ENCODE measurements around the gene TIMP2. TPM values are rescaled to one million over a fixed set of nuclear protein-coding genes. Genes with fewer than 3 reads are reported as not detected.

TIMP2 gene
- total and polyA plus RNA-seq, 2 of the 8 experiments (the other 6 are each of a cell fraction or from before 2014, with no cell fraction given): 18.2 to 43.3 TPM

- no peak overlapping the region for H3K56ac ChIP-seq (replicated peaks; ENCODE audit: insufficient read length, low read depth, low read length)
- H2AK5ac ChIP-seq (ENCODE audit: low read depth, low read length): no peak overlapping the region
- H2BK12ac ChIP-seq (ENCODE audit: low read depth, low read length): no peak overlapping the region
- no peak overlapping the region for H3K4me2 ChIP-seq (ENCODE audit: insufficient read depth in 1 of 2, low read depth in 2 of 2, low read length in 2 of 2)
- 92% methylated on average over 6 of the region's 6 CpGs; no CpG with 5 or more reads in 1 of the 2 experiments for WGBS, 2 experiments (ENCODE audit: extremely low coverage in 1 of 2, insufficient coverage in 1 of 2, insufficient read length in 1 of 2, insufficient replicate concordance in 2 of 2, low coverage in 1 of 2, low lambda C conversion rate in 2 of 2, missing lambda C conversion rate in 1 of 2)
- H3K9ac ChIP-seq (replicated peaks in 1 of 4; ENCODE audit: extremely low read depth in 1 of 4, low read depth in 3 of 4, low read length in 3 of 4): no peak overlapping the region
- H2BK15ac ChIP-seq (ENCODE audit: low read length): no peak overlapping the region
- FAIRE-seq: no peak
- ChIA-PET CTCF (ENCODE audit: partially characterized antibody) (interaction anchor here (0.5 to 1.0 kb wide), 3 partner anchors 10 to 408 kb away, joined by 3 read pairs; no protein-coding TSS in a partner anchor), POLR2A (ENCODE audit: partially characterized antibody) (no interaction called here)
- H4K8ac ChIP-seq (ENCODE audit: extremely low read depth, insufficient read depth, low read length): no peak overlapping the region
- H4K20me1 ChIP-seq (replicated peaks in 1 of 2; ENCODE audit: control insufficient read depth in 1 of 2, insufficient read depth in 2 of 2, low read length in 2 of 2): peaks cover 3 to 16% of the 10 kb centered on the region in 2 experiments
- H3K36me3 ChIP-seq (ENCODE audit: control insufficient read depth in 2 of 4, insufficient read depth in 4 of 4, low read length in 3 of 4): peaks cover 28 to 76% (median 67%) of the 10 kb centered on the region in 4 experiments
- H3K4me1 ChIP-seq (replicated peaks in 1 of 4; ENCODE audit: control insufficient read depth in 3 of 4, insufficient read depth in 4 of 4, low read length in 3 of 4): no peaks in the 10 kb centered on the region
- no peak overlapping the region for H3K4me3 ChIP-seq (ENCODE audit: extremely low read depth in 1 of 4, insufficient read depth in 2 of 4, low read depth in 3 of 4, low read length in 4 of 4)
- H2BK120ac ChIP-seq (replicated peaks; ENCODE audit: low read depth, low read length): no peak overlapping the region
- no peak overlapping the region for H3K14ac ChIP-seq (ENCODE audit: insufficient read length)
- H3K23me2 ChIP-seq (ENCODE audit: low read depth, low read length): no peaks in the 10 kb centered on the region
- DNase-seq (ENCODE audit: low read depth in 1 of 2, low spot score in 2 of 2): no peak
- peaks cover 0 to 17% of the 10 kb centered on the region in 2 experiments; a peak in 2 of 4 replicates for H3K79me2 ChIP-seq (ENCODE audit: control insufficient read depth in 1 of 2, insufficient read depth in 2 of 2, low read length in 2 of 2)
- H3K4ac ChIP-seq (replicated peaks; ENCODE audit: insufficient read length, low read depth, low read length): no peak overlapping the region
- H3K27me3 ChIP-seq (replicated peaks in 1 of 4; ENCODE audit: control insufficient read depth in 3 of 4, extremely low read depth in 1 of 4, insufficient read depth in 3 of 4, low read length in 3 of 4): no peaks in the 10 kb centered on the region
- H3K79me1 ChIP-seq (ENCODE audit: low read depth, low read length): peaks cover 3% of the 10 kb centered on the region; the same call in 1 of the 2 replicates
- H4K91ac ChIP-seq (replicated peaks; ENCODE audit: insufficient read length, low read length): no peak overlapping the region
- TF ChIP-seq JUND (IDR thresholded peaks at IDR 0.05; ENCODE audit: low read length) (no peak), TCF12 (IDR thresholded peaks at IDR 0.05; ENCODE audit: low read depth, low read length) (no peak), YY1 (IDR thresholded peaks at IDR 0.05; ENCODE audit: low read depth, low read length) (no peak), POLR2AphosphoS5 (IDR thresholded peaks at IDR 0.05; ENCODE audit: low read depth, low read length) (no peak), CTCF (IDR thresholded peaks at IDR 0.05; ENCODE audit: control extremely low read depth in 1 of 3, insufficient read depth in 1 of 3, low read depth in 1 of 3, low read length in 3 of 3) (no peak), MAX (IDR thresholded peaks at IDR 0.05) (no peak), POLR2A (IDR thresholded peaks at IDR 0.05; ENCODE audit: control extremely low read depth in 1 of 2, low read depth in 2 of 2, low read length in 2 of 2) (no peak), NANOG (IDR thresholded peaks at IDR 0.05; ENCODE audit: insufficient read depth, low read depth, low read length, poor library complexity, severe bottlenecking) (no peak), RNF2 (IDR thresholded peaks at IDR 0.05; ENCODE audit: borderline replicate concordance, low read depth, low read length, missing control alignments, poor library complexity, severe bottlenecking) (no peak)
- no peak overlapping the region for H2BK20ac ChIP-seq (ENCODE audit: low read length)
- no peak overlapping the region for H3K27ac ChIP-seq (ENCODE audit: low read depth, low read length)
- H3K23ac ChIP-seq (ENCODE audit: insufficient read length): no peak overlapping the region
- H3K18ac ChIP-seq (ENCODE audit: extremely low read depth, low read length): no peak overlapping the region
- no peak overlapping the region for H2BK5ac ChIP-seq (ENCODE audit: low read depth, low read length)
- no peak overlapping the region for H2AFZ ChIP-seq (ENCODE audit: low read length)
- H4K5ac ChIP-seq (ENCODE audit: insufficient read length, low read depth, low read length): no peak overlapping the region
- no peaks in the 10 kb centered on the region for H3K9me3 ChIP-seq (ENCODE audit: insufficient read depth in 2 of 2, low read depth in 1 of 2, low read length in 1 of 2)
Observed at GRCh38 chr17:78829477-78829876, 95.7 kb downstream of the TIMP2 start.

Data from H1 (cell line).